Uterus (tissue), 4 donors: ENCODE measurements around the gene EMC1. TPM values are rescaled to one million over a fixed set of nuclear protein-coding genes. Genes with fewer than 3 reads are reported as not detected.
"Not testable (repeated sequence)": the region's sequence is repeated elsewhere in the genome, so short reads cannot be mapped to it uniquely, and the experiment has no call there.

Experiments used
- DNase-seq, 2 donors: peaks; one replicate each; pipeline ENCODE4 v3.0.0-alpha.2; 2019 to 2020
- H3K27ac ChIP-seq, 2 donors: fragments of 200-600 bp; sonication (generic); 1 replicate in 1 of 2; 2 replicates in 1 of 2; pipeline ENCODE4 v1.5.1; 2016 to 2018
- H3K27me3 ChIP-seq, 2 donors: fragments of 200-600 bp; sonication (generic); one replicate each; pipeline ENCODE4 v1.5.1; 2018 to 2019; ENCODE audit warnings: control low read depth in 1 of 2
- H3K36me3 ChIP-seq, 2 donors: fragments of 200-600 bp; sonication (generic); one replicate each; pipeline ENCODE4 v1.5.1; 2019; ENCODE audit warnings: control low read depth in 1 of 2
- H3K4me1 ChIP-seq, 2 donors: fragments of 200-600 bp; sonication (generic); one replicate each; pipeline ENCODE4 v1.5.1; 2018 to 2019; ENCODE audit warnings: control low read depth in 1 of 2
- H3K4me3 ChIP-seq, 2 donors: fragments of 200-600 bp; sonication (generic); 1 replicate in 1 of 2; 2 replicates in 1 of 2; pipeline ENCODE4 v1.5.1; 2018 to 2019; ENCODE audit warnings: mild to moderate bottlenecking in 1 of 2
- H3K9me3 ChIP-seq, 2 donors: fragments of 200-600 bp; sonication (generic); one replicate each; pipeline ENCODE4 v1.5.1; 2019; ENCODE audit warnings: control low read depth in 1 of 2
- CTCF ChIP-seq, 4 experiments: fragments of 200-600 bp in 2 of 4; fragments of 450-650 bp in 2 of 4; sonication (generic) in 2 of 4; IDR thresholded peaks; one replicate each; pipeline ENCODE4 v1.5.1; 2016 to 2019; ENCODE audit warnings: antibody characterized with exemption in 4 of 4, mild to moderate bottlenecking in 2 of 4, moderate library complexity in 1 of 4
- POLR2A ChIP-seq, 2 donors: fragments of 450-650 bp; IDR thresholded peaks; one replicate each; pipeline ENCODE4 v1.6.1; 2016; ENCODE audit warnings: antibody characterized with exemption in 2 of 2, mild to moderate bottlenecking in 1 of 2, moderate library complexity in 1 of 2
- intact Hi-C: fragments of 100-400 bp; cut with DNase I; formaldehyde crosslinking; loops from one replicate; pipeline ENCODE4 v1.15.1; 2023; ENCODE audit warnings: low total_unique reads
- total RNA-seq, 4 donors: library from RNA; depleted of rRNA in 3 of 4; stranded (reverse); fragments of >200 nt in 3 of 4; gene quantifications; one replicate each; pipeline versions ENCODE4 v1.1.0 to v1.2.4, GENCODE V29; 2014 to 2023
- donor health status: DM: yes; HTN: yes; CAD: no.

The EMC1 gene
- total RNA-seq, result 10 to 100 TPM; 19.4 to 63.9 (median 41.3) TPM

- peak in 2 of 4 experiments; percentile 14 to 39 for TF ChIP-seq CTCF (IDR thresholded peaks at IDR 0.05)
- TF ChIP-seq POLR2A (IDR thresholded peaks at IDR 0.05), result peak in 1 of 2 donors; percentile 57
- Histone ChIP-seq H3K4me1 (peaks cover 0 to 12% of the 10 kb centered on the region in 2 donors), H3K27me3 (no peaks in the 10 kb centered on the region), H3K27ac (peak within 1 kb of the TSS; percentile 93 to 95), H3K9me3 (no peaks in the 10 kb centered on the region), H3K4me3 (peak within 1 kb of the TSS; percentile 80 to 82), H3K36me3 (no peaks in the 10 kb centered on the region)
- intact Hi-C loops, result no loop called here
- peak; percentile 70 to 88 for DNase-seq
Measured at GRCh38 chr1:19251305-19252196, at the start of gene EMC1, which contains the start of gene MRTO4. EMC1 (minus strand) TSS chr1:19251524; CDS start chr1:19251509, 15 bp downstream. MRTO4 (plus strand) TSS chr1:19251805; CDS start chr1:19251836, 31 bp downstream.

DNA sequence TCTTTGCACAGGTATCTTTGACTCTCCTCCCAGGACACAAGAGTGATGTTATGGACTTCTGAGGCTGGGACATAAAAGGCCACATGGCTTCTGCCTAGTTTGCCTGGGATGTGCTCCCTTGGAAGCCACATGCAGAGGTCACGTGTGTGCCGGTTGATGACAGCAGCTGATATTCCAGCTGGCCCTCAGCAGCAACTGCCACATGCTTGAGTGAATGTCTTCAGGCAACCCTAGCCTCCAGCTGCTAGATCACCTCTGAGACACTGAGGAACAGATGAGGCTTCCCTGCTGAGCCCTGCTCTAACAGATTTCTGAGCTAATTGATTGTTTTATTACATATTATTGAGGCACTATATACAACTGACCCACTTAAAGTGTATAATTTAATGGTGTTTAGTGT lies 48.9 kb upstream of the EMC1 start:
- H3K27ac ChIP-seq, result no peak overlapping the region
- H3K27me3 ChIP-seq, result no peaks in the 10 kb centered on the region
- TF ChIP-seq POLR2A (IDR thresholded peaks at IDR 0.05) (no peak), CTCF (IDR thresholded peaks at IDR 0.05) (no peak)
- intact Hi-C loops, result no loop called here
- no peaks in the 10 kb centered on the region for H3K36me3 ChIP-seq
- no peaks in the 10 kb centered on the region for H3K4me1 ChIP-seq
- peaks cover 0 to 2% of the 10 kb centered on the region in 2 donors for H3K9me3 ChIP-seq
- no peak for DNase-seq
- H3K4me3 ChIP-seq, result no peak overlapping the region

DNA sequence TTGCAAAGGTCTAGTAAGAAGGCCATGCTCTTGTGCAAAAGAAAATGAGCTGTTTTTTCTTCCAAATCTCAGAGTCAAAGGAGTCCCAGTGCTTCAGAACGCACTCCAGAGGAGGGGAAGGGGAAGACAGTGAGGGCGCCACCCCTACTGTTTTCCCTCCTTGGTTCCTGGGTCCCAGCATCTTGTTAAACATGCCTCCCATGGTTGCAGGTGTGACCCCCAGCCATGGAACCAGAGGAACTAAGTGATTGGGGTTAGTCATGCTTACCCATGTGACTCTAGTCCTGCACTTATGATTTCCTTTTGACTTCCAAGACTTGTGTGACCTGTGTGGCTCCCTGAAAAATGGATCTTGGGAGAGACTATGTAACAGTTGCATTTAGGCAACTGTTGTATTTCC lies 43.3 kb upstream of the EMC1 start:
- TF ChIP-seq CTCF (IDR thresholded peaks at IDR 0.05) (no peak), POLR2A (IDR thresholded peaks at IDR 0.05) (no peak)
- Histone ChIP-seq H3K4me3 (no peak overlapping the region), H3K9me3 (peaks cover 0 to 5% of the 10 kb centered on the region in 2 donors), H3K36me3 (no peaks in the 10 kb centered on the region), H3K27ac (no peak overlapping the region), H3K4me1 (no peaks in the 10 kb centered on the region), H3K27me3 (no peaks in the 10 kb centered on the region)
- no peak for DNase-seq
- intact Hi-C loops, result no loop called here

DNA sequence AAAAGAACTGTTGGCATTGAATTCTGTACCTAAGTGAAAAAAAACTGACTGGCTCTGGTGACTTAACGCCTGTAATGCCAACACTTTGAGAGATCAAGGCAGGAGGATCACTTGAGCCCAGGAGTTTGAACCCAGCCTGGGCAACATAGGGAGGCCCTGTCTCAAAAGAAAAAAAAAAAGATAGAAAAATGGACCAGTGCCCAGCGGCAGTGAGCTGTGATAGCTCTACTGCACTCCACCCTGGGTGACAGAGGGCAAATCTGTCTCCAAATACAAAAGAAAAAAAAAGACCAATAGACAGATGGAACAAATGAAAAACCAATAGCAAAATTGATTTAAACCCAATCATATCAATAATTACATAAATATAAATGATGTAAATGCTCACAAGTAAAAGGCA lies 37.9 kb upstream of the EMC1 start:
- Histone ChIP-seq H3K9me3 (no peaks in the 10 kb centered on the region), H3K4me1 (no peaks in the 10 kb centered on the region), H3K27me3 (no peaks in the 10 kb centered on the region), H3K4me3 (no peak overlapping the region), H3K36me3 (no peaks in the 10 kb centered on the region), H3K27ac (no peak overlapping the region)
- TF ChIP-seq POLR2A (IDR thresholded peaks at IDR 0.05) (no peak), CTCF (IDR thresholded peaks at IDR 0.05) (no peak)
- DNase-seq, result no peak
- intact Hi-C loops, result no loop called here

DNA sequence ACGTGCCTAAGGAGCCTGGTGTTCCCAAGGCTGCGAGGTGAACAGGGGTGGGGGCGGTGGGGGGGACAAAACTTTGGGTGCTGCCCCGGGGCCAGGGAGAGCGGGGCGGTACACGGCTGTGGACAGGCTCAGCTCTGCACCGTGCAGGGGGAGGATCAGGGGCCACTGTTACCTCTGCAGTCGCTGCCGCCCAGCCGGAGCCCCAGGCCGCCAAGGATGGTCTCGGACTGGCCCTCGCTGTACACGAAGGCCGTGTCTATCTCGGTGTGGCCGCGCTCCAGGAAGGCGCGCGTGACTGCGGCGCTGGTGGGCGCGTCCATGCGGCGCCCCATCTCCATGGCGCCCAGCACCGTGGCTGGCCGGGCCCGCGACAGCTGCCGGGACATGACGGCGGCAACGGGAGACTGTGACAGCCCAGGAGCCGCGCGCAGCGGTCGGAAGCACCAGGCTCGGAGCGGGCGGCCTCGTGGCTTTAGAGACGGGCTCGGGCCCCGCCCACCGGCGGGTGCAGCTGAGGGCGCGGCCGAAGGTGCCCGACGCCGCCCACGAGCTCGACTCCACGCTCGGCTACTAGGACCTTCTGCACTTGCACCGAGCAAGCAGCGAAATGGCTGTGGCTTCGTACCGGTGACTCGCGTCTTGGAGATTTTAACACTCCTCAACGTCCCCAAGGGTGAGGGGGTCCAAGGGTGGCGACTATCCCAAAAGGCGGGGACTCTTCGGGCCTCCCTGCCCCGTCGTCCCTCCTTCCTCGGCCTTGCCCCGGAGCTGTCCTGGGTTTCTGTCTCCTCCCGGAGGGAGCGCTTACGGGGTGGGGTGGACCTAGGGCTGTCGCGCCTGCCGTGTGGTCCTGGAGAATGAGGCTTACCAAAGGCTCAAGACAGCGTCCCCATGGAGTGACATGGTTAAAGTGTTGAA lies 37.3 kb upstream of the EMC1 start, which contains the start of gene AKR7A3:
TSS of gene AKR7A3 (minus strand) at position 447 of the 918 bp plus-strand sequence. CDS start at position 386, 61 bp downstream.
- H3K27ac ChIP-seq, intact Hi-C loops, H3K36me3 ChIP-seq, H3K4me1 ChIP-seq, H3K9me3 ChIP-seq, H3K27me3 ChIP-seq: not testable (repeated sequence)
- peak in 1 of 2 donors; percentile 30 for DNase-seq
- H3K4me3 ChIP-seq, result peak within 1 kb of the TSS in 1 of 2 donors; percentile 32
